Caki2 (cell line): ENCODE measurements around the gene GLT8D2. TPM values are rescaled to one million over a fixed set of nuclear protein-coding genes. Genes with fewer than 3 reads are reported as not detected.

Experiments
- DNase-seq: peaks from one replicate; pipeline ENCODE4 v3.0.0-alpha.2; 2015; ENCODE audit warnings: low read depth
- in situ Hi-C: cut with HindIII; loops from 2 replicates; pipeline ENCODE4 v1.10.0; 2016; ENCODE audit warnings: low sequenced_read_pairs, low pct_unique_long_range_greater_than_20kb, mixed read lengths
- total RNA-seq: library from RNA; depleted of rRNA; stranded (reverse); fragments of >200 nt; shearing (Covaris generic); gene quantifications from 2 replicates; pipeline ENCODE4 v1.2.3, GENCODE V29; 2014; ENCODE audit warnings: low replicate concordance; rRNA removed

Gene GLT8D2, protein sequence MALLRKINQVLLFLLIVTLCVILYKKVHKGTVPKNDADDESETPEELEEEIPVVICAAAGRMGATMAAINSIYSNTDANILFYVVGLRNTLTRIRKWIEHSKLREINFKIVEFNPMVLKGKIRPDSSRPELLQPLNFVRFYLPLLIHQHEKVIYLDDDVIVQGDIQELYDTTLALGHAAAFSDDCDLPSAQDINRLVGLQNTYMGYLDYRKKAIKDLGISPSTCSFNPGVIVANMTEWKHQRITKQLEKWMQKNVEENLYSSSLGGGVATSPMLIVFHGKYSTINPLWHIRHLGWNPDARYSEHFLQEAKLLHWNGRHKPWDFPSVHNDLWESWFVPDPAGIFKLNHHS
- not detected in 2 replicates for total RNA-seq

DNA sequence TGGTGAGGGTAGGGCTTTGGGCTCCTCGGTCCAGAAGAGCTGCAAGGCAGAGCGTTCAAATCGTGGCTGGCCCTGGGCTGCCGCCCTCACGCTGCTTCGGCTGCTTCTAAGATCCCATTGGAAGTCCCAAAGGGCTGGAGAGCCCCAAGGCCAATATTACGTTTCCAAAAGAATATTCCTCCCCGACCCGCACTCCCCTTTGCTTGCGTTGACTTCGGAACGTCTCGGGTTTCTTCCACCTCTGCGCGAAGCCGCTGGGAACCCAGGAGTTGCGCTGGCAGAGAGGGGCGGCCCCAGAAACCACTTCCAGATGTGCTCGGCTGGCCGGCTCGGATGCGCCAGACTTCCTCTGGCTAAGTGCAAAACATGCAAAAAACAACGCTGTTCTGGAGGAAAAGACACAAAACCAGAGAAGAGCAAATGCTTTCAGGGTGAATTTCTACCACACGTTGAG, at the start of gene GLT8D2:
TSS of gene GLT8D2 (minus strand) at position 285 of the 454 bp plus-strand sequence. CDS start 30,539 bp downstream, outside the sequence.
- in situ Hi-C loops: no loop called here
- DNase-seq: no peak

GRCh38 chr12:104097954-104098353, 48.0 kb upstream of the GLT8D2 start:
- in situ Hi-C loops: no loop called here
- DNase-seq: no peak

DNA sequence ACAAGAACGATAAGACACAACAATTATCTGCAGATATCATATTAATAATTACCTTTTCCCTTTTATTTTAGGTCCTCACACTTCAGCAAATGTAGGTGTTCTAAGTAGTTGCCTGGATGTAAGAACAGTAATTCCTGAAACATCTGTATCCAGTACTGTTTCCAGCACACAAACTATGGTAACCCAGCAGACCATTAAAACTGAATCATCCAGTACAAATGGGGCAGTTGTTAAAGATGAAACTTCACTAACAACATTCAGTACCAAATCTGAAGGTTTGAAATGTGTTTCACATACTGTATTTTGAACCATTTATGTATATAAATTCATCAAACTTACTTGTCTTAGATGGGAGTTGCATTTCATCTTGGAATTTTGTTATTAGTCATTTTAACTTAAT, 45.3 kb upstream of the GLT8D2 start:
- in situ Hi-C loops: no loop called here
- no peak for DNase-seq

GRCh38 chr12:104094284-104094683, 44.3 kb upstream of the GLT8D2 start:
- DNase-seq: no peak
- in situ Hi-C loops: no loop called here

DNA sequence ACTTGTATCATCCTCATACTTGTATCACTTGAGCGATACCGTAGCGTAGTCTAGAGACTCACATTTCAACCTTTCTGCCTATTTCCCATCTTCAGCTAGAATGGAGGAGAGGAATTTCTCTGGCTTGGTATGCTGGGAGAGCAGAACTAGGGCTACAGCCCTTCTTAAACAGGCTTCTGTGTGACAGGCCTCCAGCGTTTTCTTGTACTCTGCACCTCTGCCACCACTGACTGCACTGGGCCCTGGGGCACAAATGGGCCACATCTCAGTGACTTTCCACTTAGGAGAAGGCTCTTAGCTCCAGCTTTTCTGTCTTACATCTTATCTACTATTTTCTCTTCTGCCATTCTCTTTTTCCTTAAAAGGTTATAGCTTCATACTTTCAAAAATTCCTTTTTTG, 41.1 kb upstream of the GLT8D2 start:
- in situ Hi-C loops: no loop called here
- DNase-seq: no peak

GRCh38 chr12:104090685-104091084, 40.7 kb upstream of the GLT8D2 start:
- in situ Hi-C loops: no loop called here
- DNase-seq: no peak

- no peak for DNase-seq
Measured at GRCh38 chr12:104083769-104084475, 33.9 kb upstream of the GLT8D2 start.

GRCh38 chr12:104080764-104081163, 30.8 kb upstream of the GLT8D2 start:
- no peak for DNase-seq
- in situ Hi-C loops: no loop called here

More at GRCh38 chr12:104083769-104084475, 33.9 kb upstream of the GLT8D2 start:
- in situ Hi-C loops: no loop called here

DNA sequence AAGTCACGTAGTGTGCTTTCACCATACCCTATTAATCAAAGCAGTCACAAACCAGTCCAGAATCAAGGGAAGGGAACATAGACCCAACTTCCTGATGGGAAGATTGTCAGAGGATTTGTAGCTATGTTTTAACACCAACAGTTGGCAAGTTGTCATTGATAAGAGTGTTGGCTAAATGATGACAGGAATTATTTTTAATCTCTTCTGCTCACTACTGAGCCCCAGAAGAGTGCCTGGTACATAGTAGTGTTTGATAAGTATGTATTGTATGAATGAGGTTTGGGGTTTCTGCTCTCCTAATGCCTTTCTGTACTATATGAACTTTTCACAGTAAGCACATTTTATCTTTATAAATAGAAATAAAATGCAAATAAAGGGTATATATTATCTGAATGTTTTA, 29.0 kb upstream of the GLT8D2 start:
- DNase-seq: no peak
- in situ Hi-C loops: no loop called here

DNA sequence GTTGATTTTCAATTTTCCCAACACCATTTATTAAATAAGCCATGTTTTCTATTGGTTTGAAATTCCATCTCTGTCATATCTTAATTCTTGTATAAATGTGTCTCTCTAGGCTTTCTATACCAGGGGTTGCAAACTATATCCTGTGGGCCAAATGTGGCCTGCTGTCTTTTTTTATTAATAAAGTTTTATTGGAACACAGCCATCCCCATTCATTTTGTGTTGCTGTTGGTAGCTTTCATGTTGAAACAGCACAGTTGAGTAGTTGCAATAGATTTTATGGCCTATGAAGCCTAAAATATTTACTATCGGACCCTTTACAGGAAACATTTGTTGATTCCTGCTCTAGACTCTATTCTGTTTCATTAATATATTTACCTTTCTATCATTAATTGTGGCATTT, 23.7 kb upstream of the GLT8D2 start:
- no peak for DNase-seq
- in situ Hi-C loops: no loop called here

- DNase-seq: no peak
- in situ Hi-C loops: no loop called here
Measured at GRCh38 chr12:104072099-104072498, 22.1 kb upstream of the GLT8D2 start.

DNA sequence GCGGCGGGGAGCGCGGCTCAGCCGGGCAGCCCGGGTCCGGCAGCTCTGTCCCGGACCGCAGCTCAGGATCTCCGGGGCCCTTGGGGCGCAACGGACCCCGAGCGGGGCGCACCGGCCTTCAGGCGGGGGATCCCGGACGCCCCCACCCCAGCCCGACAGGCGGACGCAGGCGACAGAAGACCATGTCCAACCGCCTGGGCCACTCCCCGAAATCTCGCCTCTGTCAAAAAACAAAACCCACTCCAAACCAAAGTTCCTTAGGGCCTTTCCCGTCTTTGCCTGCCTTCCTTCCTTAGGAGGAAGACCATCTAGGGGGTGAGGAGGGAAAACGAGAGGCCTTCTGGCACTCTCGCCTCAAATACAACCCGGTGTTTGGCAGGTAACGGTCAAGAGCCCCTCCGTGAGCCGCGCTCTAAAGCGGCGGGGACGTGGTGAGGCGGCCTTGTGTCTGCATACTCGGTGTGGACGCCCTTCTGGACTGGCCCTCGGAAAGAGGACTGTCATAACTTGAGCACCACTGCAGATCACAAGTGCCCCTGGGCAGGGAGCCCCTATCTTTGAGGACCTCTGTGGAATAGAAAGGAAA, 14.9 kb upstream of the GLT8D2 start:
- in situ Hi-C loops: no loop called here
- DNase-seq: no peak

DNA sequence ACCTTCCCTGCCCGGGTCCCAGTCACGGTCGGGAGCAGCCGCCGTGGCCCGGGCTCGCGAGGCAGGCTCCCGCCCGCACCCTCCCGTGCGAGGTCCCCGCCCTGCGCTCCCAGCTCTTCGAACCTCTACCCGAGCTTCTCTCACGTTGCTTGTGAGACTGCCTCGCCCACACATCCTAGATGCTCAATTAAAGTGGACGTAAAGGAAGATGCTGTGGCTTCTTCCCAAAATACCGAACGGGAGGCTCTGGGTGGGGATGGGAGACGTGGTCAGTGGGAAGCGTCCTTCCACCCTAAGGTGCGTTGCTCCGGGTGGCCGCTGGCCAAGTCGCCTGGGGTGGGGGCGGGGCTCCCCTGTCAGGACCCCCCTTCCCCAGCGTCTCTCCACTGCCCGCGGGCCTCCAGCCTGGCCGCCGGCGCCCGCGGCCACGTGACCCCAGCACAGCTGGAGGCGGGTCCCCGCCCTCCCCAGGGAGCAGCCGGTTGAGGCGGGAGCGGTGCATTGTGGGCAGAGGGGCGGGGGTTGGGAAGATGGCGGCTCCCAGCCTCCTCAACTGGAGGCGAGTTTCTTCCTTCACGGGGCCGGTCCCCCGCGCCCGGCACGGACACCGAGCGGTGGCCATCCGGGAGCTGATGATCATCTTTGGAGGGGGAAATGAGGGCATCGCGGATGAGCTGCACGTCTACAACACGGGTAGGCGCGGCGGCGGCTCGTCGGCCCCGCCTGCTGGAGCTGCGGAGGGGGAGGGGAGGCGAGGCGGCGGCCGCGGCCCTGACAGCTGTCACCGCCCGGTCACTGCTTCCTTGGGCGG, 14.2 kb upstream of the GLT8D2 start, which contains the start of gene HCFC2:
TSS of gene HCFC2 (plus strand) at position 501 of the 811 bp plus-strand sequence. CDS start at position 531, 30 bp downstream.
- in situ Hi-C loops: no loop called here
- DNase-seq: peak; percentile 79

DNA sequence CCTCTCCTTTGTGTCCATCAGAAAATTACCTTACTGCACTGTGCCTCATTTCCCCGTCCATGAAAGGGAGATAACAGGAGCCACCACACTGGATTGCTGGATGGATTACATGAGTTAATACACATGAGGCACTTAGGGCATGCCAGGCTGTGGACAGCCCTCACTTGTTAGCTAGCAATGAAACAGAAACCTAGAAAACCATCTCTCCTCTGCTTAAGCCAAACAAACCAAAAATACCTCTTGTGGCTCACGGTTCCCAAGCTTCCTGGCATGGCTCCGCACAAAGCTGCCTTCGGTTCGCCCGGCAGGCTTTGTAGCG, 13.7 kb upstream of the GLT8D2 start:
- in situ Hi-C loops: no loop called here
- no peak for DNase-seq

DNA sequence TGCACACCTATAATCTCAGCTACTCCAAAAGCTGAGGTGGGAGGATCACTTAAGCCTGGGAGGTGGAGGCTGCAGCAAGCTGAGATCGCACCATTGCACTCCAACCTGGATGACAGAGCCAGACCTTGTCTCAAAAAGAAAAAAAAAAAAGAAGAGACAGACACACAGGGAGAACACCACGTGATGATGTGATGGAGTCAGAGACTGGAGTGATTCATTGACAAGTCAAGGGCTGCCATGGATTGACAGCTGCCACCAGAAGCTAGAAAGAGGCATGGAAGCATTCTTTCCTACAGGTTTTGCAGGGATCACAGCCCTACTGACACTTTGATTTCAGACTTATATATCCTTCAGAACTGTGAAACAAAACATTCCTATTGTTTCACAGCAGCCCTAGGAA, 10.8 kb upstream of the GLT8D2 start:
- in situ Hi-C loops: no loop called here
- no peak for DNase-seq

DNA sequence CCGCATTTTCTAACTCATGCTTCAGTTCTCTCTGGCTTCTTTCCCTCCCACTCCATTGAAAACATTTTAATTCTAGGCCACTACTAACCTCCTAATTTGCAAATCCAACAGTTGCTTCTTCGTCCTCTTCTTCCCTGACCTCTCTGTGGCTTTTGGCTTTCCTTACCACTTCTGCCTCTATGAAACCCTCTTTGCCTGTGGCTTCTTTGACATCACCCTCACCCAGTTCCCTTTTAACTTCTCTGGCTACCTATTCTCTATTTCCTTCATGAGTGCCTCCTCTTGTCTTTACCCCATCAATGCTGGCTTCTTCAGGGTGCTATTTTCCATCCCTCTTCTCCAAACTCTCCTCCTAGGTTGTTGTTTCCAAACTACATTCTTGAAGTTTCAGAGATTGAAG, 10.0 kb upstream of the GLT8D2 start:
- in situ Hi-C loops: no loop called here
- DNase-seq: no peak

DNA sequence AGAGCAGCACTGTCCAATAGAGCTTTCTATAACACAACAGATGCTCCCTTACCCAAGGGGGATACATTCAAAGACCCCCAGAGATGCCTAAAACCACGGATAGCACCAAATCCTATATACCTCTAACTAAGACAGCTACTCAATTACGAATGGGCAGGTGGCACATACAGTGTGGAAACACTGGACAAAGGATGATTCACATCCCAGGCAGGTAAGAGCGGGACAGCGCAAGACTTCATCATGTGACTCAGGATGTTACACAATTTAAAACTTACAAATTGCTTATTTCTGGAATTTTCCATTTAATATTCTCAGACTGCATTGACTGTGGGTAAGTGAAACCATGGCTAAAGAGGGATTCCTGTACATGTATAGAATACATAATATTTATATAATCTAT, 8.8 kb upstream of the GLT8D2 start:
- no peak for DNase-seq

GRCh38 chr12:104057771-104058197, 7.8 kb upstream of the GLT8D2 start:
- in situ Hi-C loops: no loop called here
- no peak for DNase-seq

More for the DNA sequence above, 8.8 kb upstream of the GLT8D2 start:
- in situ Hi-C loops: no loop called here
